Hematopoietic multipotent progenitor cell treated with erythropoietin and hydrocortisone succinate and interleukin-3 and kit ligand, for 17 days (in vitro differentiated cells): ENCODE measurements around the gene MYO5B.
"Not testable (repeated sequence)": the region's sequence is repeated elsewhere in the genome, so short reads cannot be mapped to it uniquely, and the experiment has no call there.

Source experiments
- DNase-seq: peaks from one replicate; pipeline ENCODE4 v3.0.0-alpha.2; 2015; ENCODE audit warnings: low spot score

The MYO5B gene

GRCh38 chr18:49854681-49855080, 340.3 kb downstream of the MYO5B start:
- no peak for DNase-seq

DNA sequence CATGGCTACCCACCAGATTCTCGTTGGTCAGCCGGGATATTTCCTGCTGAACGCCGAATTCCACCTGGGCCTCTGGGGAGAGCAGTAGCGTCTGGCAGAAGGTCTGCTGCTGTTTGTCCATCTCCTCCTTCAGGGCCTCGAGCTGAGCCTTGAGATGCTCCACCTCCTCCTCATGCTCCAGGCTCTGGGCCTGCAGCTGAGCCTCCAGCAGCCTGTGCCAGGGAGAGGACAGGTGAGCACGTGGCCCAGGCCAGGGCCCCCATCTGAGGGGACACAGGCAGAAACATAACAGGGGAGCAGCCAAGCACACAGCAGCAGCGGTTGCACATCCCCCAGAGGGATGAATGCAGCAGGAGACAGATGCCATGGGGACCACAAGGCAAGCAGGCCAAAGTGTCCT, 341.5 kb downstream of the MYO5B start:
- no peak for DNase-seq

DNA sequence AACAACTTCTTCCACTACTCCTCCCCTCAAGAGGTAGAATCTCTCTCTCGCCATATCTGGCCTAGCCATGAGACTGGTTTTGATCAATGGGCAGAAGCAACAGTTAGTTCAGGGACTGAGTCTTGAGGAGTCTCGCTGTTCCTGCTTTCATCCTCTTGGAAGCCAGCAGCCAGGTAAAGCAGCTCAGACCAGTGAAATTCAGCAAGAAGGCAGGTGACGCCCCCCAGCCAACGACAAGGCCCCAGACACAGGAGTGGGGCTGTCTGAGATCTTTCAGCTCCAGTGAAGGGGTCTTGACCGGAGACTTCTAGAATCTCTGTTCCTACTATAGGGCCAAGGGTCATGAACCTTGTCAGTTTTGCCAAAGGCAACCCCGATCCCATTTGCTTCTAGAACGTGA, 341.9 kb downstream of the MYO5B start:
- no peak for DNase-seq

DNA sequence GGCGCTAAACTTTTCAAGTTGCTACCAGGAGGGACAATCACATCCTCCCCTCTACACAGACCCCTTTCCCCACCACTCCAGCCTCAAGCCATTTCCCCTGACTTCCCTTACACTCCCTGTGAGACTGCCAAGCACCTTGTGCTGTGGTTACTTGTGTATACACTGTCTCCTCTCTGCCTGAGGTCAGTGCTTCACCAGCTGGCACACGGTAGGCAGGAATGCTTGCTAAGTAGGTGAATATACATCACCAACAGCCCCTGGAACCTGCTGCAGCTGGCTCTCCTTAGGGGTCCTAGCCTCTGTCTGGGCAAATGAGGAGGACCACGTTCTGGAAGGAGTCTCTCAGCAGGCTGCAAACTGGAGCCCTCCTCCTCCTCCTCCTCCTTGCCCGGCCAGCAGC, 343.3 kb downstream of the MYO5B start:
- no peak for DNase-seq

DNA sequence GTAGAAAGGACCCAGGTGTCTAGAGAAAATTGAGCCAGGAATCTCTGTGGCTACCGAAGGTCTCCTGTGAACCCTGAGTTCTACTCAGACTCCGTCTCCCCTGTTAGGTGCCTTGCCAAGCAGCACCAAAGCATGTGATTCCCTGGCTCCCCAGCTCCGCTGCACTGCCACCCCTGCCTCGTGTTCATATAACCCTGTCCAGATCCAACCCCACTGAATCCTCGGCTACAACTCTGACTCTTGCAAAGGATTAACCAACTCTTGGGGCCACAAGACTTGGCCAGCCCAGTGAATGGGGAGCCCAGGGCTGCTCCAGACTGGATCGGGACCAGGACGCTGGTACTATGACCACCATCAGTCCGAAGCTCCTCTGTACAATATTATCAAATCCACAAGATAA, 344.3 kb downstream of the MYO5B start:
- no peak for DNase-seq

DNA sequence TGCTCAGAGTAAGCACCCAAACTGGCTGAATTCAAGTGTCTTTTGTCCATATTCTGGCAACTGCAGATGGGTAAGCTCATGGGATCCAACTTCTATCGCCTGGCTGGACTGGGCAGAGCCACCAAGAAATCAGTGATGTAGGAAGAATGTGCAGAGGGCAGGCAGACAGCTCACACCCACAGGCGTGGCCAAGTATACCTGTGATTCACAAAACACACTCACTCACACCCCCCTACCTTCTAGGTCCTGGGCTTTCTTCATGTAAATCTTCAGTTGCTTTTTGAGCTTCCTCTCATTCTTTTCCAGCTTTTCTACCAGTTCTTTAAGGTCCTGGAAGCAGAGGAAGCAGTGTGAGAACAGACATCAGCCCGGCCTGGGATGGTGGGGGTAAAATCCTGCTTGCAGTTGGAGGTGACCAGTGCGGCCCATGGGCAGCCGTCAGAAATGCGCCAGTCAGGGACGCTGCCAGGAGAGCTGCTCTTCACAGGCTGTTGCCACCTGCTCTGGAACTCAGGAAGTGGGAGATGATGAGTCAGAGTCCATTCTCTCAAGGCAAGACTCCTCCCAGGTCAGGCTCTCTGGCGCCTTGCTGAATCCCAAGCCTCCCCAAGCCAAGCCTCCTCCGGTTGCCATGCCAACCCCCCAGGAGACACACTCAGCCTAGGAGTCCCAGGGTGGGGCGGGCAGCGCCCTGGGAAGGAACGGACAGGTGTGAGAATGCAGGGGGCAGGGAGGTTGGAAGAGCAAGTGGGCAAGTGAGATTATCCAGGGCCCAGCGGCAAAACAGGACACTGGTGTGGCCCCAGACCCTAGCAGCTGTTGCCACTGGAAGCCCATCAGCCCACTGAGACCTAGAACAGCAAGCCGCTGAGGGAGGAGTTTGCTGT, 345.4 kb downstream of the MYO5B start:
- DNase-seq = no peak

GRCh38 chr18:49848115-49848514, 346.8 kb downstream of the MYO5B start:
- no peak for DNase-seq

- no peak for DNase-seq
Measured at GRCh38 chr18:49847524-49847923, 347.4 kb downstream of the MYO5B start.

DNA sequence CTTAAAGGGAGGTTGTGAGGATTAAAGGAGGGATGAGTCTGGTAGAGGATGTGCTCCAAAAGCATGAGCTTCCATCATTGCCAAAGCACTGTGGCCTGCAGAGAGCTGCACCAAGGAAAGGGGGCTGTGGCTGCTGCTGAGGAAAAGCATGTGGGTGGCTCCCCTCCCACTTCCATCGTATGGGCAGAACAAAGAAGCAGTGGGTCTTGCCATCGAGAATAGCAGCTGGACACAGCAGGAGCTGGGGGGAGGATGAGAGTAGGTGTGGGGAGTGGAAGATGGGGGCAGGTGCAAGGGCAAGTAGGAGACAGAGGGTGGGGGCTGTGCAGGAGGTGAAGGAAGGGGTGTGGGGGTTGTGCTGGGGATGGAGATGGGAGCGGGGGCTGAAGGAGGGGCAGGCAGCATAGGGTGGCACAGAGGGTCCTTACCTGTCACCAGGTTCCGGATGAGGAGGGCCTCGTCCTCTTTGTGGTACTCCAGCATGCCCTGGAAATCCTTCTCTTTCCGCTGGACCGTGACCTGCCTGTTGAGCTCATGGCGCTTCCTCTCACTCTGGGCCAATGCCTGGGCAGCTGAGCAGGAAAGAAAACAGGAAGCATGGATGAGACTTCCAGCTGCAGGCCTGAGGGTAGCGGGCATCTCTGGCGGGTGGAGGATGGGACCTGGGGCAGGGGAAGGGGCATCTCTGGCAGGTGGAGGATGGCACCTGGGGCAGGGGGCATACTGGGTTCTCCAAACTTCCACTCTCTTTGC, 348.1 kb downstream of the MYO5B start:
- DNase-seq = no peak

DNA sequence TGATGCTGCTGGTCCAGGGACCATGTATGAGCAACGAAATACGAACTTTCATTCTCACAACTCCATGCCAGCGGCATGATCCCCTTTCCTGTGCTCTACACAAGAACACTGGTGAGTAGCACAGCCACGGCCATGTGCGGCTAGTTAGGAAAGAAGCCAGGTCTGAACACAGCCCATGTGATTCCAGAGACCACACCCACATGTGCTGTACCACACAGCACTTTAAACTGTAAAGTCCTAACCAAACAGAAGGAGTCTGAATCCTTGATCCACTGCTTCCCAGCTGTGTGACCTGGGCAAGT, 348.6 kb downstream of the MYO5B start:
- no peak for DNase-seq

DNA sequence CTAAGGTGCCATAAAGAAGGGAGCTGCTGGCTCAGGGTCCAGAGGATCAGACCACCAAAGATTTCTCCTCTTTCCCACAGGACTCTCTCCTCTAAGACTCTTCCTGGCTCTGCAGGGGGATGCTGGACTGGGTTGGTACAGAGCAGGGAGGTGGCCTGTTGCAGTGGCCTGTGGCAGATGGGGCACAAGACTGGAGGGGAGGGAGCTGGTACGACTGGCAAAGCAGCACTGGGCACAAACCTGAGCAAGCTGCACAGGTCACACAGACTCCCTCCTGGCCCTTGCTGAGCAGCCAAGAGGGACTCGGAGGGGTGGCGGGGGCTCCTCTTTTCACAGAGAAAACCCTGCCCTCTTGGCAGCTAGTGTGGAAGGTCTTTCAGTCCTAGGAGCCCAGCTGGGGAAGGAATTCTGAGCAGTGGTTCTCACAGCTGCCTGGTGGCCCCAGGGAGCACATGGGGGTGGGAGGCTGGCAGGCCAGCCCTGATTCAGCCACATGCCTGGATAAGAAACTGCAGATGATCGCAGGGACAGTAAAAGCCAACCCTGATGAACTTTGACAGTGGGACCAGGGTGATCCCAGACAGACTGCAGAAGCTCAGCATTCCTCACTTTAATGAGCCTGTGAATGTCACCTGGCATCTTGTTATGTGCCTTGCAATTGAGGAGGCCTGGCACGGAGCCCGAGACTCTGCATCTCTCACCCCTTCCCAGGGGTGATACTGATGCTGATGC, 349.2 kb downstream of the MYO5B start:
- DNase-seq = no peak

DNA sequence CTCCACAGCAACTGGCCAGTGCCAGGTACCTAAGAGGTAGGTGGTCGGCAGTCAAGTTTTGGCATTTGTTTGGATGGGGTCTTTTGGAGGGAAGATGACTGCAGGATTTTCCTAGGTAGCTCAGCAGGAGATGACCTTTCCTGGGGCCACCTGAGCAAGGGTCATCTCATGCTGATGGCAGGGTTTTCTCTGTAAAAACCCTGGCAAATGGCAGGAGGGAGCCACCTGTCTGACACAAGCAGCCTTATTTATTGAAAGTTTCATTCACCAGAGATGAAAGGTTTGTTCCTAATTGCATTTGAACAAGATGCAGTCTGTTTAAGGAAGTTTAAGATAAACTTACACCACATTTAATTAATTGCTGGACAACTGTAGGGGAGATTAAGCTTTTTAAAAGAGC, 350.0 kb downstream of the MYO5B start:
- DNase-seq = no peak

GRCh38 chr18:49843778-49844625, 350.9 kb downstream of the MYO5B start:
- DNase-seq = no peak

GRCh38 chr18:49843131-49843530, 351.8 kb downstream of the MYO5B start:
- DNase-seq = no peak

GRCh38 chr18:49842656-49843055, 352.3 kb downstream of the MYO5B start:
- DNase-seq = no peak

DNA sequence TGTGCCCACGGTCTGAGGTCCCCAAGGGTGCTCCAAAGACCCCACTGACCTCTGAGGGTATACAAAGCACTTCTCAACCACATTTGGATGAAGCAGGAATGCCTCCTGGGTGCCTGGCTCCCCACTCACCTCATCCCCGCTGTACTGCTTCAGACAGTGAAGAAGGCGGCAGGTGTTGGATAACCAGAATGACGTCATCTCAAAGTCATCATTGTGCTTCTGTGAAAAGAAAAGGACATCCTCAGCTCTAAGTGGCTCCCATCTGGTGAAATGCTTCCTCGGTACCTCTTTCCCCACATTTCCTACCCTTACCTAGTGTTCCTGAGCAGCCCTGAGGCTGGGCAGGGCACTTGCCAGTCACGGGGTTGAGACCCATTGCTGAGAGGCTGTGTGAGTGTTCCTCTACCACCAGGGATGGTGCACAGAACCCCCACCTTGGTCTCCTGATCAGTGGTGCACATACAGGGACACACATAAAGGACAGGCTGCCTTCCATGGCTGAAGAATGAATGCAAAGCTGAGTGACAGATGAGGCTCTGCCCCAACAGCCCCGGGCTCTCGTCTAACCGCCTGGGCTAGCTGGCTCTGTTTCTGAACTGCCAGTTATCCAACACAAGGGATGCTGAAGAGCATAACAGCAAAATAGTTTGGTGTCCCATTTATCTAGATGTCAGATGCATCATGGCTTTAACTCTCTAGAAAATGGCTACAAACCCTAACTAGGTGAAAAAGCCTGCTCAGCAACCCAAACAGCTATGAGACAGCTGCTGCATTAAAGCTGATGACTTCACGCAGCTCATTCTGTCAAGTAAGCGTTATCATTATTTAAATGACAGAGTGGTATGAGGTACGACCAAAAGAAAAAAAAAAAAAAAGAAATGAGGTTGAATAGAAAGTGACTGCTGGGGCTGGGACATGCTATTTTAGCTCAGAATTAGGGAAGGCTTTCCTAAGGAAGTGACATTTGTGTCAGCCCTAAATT, 353.4 kb downstream of the MYO5B start:
- DNase-seq = no peak

DNA sequence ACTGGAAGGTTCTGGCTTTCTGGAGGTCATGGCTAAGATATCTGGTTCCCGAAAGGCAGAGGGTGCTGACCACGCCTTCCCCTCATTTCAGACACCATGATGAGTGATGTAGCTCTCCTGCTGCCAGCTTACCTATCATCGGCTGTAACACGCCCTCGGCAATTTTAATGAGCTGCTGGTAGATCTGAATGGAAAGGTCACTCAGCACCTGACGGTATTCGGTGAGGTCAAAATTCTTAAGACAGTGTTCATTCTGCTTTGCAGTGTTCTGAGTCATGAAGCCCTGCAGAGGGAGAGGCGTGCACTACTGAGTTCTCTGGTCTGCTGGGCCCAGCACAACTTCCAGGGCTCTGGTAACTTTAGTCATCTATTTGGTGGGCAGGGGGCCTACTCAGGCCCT, 355.9 kb downstream of the MYO5B start:
- DNase-seq = no peak

DNA sequence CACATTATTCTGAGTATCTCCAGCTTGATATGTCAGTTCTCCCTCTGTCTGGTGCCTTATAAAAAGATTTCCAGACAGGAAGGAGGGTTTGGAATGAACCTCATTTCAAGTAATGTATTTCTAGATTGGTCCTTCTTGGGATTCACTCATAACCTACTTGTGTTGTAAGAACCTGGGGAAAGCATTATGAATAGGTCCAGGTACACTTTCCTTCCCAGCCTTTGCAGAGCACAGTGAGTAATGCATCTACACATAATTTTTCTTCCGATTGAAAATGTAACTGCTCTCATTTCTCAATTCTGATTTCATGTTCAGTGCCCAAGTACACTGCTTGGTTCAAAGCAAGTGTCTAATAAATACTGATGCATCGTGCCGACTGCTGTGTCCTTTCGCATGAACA, 356.6 kb downstream of the MYO5B start:
- no peak for DNase-seq

DNA sequence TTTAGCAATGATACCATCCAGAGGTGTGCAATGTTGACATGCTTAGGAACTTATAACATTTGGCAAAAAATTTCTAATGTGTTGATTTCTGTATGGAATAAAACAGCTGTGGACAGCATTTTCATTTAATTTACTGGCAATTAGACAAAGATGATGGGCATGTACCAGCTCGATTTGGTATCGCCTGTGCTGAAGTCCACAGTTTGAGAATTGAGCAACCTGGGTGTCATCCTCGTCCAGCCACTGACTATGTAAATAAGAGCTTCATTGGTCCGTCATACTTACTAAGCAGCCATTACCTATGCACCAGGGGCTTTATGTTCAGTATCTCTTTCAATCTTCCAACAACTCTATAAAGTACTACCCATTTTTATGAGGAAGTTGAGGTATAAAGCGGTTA, 357.1 kb downstream of the MYO5B start:
- DNase-seq = no peak

DNA sequence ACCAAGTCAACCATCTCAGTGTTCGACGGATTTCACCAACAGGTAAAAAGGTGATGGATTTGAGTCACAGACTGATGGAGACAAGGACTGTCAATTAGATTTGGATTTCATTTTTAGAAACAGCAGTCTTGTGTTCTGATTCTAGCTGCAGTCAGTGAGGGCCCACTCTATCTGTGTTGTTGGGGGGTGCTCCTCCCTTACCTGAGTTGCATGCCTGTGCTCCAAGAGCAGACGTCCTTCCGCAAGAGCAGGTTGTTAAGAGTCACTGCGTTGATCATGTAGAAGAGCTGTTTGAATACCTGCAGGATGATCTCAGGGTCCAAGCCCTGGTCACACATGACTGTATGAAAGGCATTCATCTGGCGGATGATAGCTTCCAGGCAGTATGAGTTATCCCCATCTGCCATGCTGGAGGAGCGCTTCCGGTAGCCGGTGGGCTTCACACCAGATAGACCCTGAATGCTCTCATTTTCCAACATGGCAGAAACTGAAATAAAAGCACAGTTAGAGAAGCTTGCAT, 357.6 kb downstream of the MYO5B start:
- DNase-seq = not testable (repeated sequence)

DNA sequence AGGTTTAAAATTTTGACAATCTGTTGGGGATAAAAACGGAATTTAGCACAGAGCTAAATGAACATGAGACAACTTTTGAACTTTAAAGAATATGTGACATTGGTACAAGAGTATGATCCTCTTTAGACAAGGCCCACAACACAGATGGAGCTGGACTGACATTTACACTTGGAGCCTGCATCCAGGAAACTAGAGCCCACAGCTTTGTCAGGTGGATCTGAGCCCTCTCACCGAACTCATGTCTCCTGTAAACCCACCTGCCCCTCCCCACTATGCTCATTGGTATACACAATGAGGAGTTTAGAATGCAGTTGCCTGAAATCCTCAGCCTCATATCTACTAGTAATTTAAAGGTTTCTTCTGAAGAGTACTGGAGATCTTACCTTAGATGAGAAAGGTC, 359.5 kb downstream of the MYO5B start:
- DNase-seq = no peak
